H9 (cell line): ENCODE data around the gene ATP6V0A1. TPM values are rescaled to one million over a fixed set of nuclear protein-coding genes. Genes with fewer than 3 reads are reported as not detected.

Experiments used
- DNase-seq: peaks from one replicate; pipeline ENCODE4 v3.0.0-alpha.2; 2017
- H2AFZ ChIP-seq: one replicate; pipeline ENCODE4 v1.6.1; 2013; ENCODE audit warnings: mild to moderate bottlenecking, low read length, control low read depth, moderate library complexity
- H2AK5ac ChIP-seq: 2 replicates; pipeline ENCODE4 v1.6.1; 2013; ENCODE audit warnings: low read length, control low read depth, mixed read lengths; ENCODE audit not compliant: insufficient read length
- H2BK120ac ChIP-seq: one replicate; pipeline ENCODE4 v1.6.1; 2013; ENCODE audit warnings: low read depth, mild to moderate bottlenecking, low read length, control low read depth, inconsistent platforms; ENCODE audit not compliant: poor library complexity, severe bottlenecking
- H2BK12ac ChIP-seq: 2 replicates; pipeline ENCODE4 v1.6.1; 2013; ENCODE audit warnings: low read length, control low read depth, mixed read lengths, low read depth; ENCODE audit not compliant: insufficient read length
- H2BK15ac ChIP-seq: 2 replicates; pipeline ENCODE4 v1.6.1; 2013; ENCODE audit warnings: low read depth, low read length, control low read depth
- H2BK20ac ChIP-seq: one replicate; pipeline ENCODE4 v1.6.1; 2013; ENCODE audit warnings: low read depth, mild to moderate bottlenecking, low read length, control low read depth, inconsistent platforms; ENCODE audit not compliant: poor library complexity, severe bottlenecking
- H2BK5ac ChIP-seq: 2 replicates; pipeline ENCODE4 v1.6.1; 2013; ENCODE audit warnings: low read length, control low read depth, mixed read lengths; ENCODE audit not compliant: insufficient read length
- H3K14ac ChIP-seq: 2 replicates; pipeline ENCODE4 v1.6.1; 2013; ENCODE audit warnings: low read length, control low read depth; ENCODE audit not compliant: insufficient read depth
- H3K18ac ChIP-seq: 2 replicates; pipeline ENCODE4 v1.6.1; 2013; ENCODE audit warnings: low read depth, mild to moderate bottlenecking, mixed read lengths, low read length, control low read depth; ENCODE audit not compliant: insufficient read length
- H3K23ac ChIP-seq: 2 replicates; pipeline ENCODE4 v1.6.1; 2013; ENCODE audit warnings: low read length, control low read depth, mixed read lengths, low read depth; ENCODE audit not compliant: insufficient read length
- H3K23me2 ChIP-seq: 2 replicates; pipeline ENCODE4 v1.6.1; 2013; ENCODE audit warnings: low read depth, mild to moderate bottlenecking, mixed read lengths, low read length, control low read depth; ENCODE audit not compliant: insufficient read length, poor library complexity, severe bottlenecking
- H3K27ac ChIP-seq: 2 replicates; pipeline ENCODE4 v1.5.1; 2013; ENCODE audit warnings: low read length, control low read depth, mixed read lengths, low read depth; ENCODE audit not compliant: insufficient read length
- H3K27me3 ChIP-seq: 2 replicates; pipeline ENCODE4 v1.6.1; 2013; ENCODE audit warnings: low read length, control low read depth, inconsistent platforms; ENCODE audit not compliant: insufficient read depth
- H3K4ac ChIP-seq: 2 replicates; pipeline ENCODE4 v1.6.1; 2013; ENCODE audit warnings: low read depth, mild to moderate bottlenecking, control low read depth, inconsistent platforms, low read length, moderate library complexity
- H3K4me1 ChIP-seq: 2 replicates; pipeline ENCODE4 v1.6.1; 2013; ENCODE audit warnings: low read length, control low read depth, inconsistent platforms; ENCODE audit not compliant: insufficient read depth
- H3K4me2 ChIP-seq: 2 replicates; pipeline ENCODE4 v1.6.1; 2013; ENCODE audit warnings: low read length, control low read depth, mixed read lengths; ENCODE audit not compliant: insufficient read length, insufficient read depth
- H3K56ac ChIP-seq: 2 replicates; pipeline ENCODE4 v1.6.1; 2013; ENCODE audit warnings: low read depth, mild to moderate bottlenecking, mixed read lengths, low read length, control low read depth; ENCODE audit not compliant: insufficient read length
- H3K79me1 ChIP-seq: 2 replicates; pipeline ENCODE4 v1.6.1; 2013; ENCODE audit warnings: low read depth, mild to moderate bottlenecking, moderate library complexity, low read length, control low read depth, inconsistent platforms; ENCODE audit not compliant: insufficient read depth, poor library complexity, severe bottlenecking
- H3K79me2 ChIP-seq: 2 replicates; pipeline ENCODE4 v1.6.1; 2013; ENCODE audit warnings: low read length, control low read depth, inconsistent platforms; ENCODE audit not compliant: insufficient read depth
- H3K9ac ChIP-seq: 2 replicates; pipeline ENCODE4 v1.6.1; 2013; ENCODE audit warnings: low read length, control low read depth, mixed read lengths; ENCODE audit not compliant: insufficient read length; ENCODE audit errors: extremely low read depth
- H3K9me3 ChIP-seq: one replicate; pipeline ENCODE4 v1.6.1; 2013; ENCODE audit warnings: low read depth, low read length, inconsistent platforms; ENCODE audit not compliant: control insufficient read depth
- H3T11ph ChIP-seq: one replicate; pipeline ENCODE4 v1.6.1; 2013; ENCODE audit warnings: mild to moderate bottlenecking, low read length, control low read depth, inconsistent platforms
- H4K20me1 ChIP-seq: one replicate; pipeline ENCODE4 v1.6.1; 2013; ENCODE audit not compliant: control insufficient read depth, insufficient read length, insufficient read depth
- H4K5ac ChIP-seq: 2 replicates; pipeline ENCODE4 v1.6.1; 2013; ENCODE audit warnings: low read depth, mild to moderate bottlenecking, mixed read lengths, low read length, control low read depth; ENCODE audit not compliant: insufficient read length
- H4K8ac ChIP-seq: replicated peaks from 2 replicates; pipeline ENCODE4 v1.6.1; 2013; ENCODE audit warnings: low read length, control low read depth, mixed read lengths, low read depth; ENCODE audit not compliant: insufficient read length
- H4K91ac ChIP-seq: 2 replicates; pipeline ENCODE4 v1.6.1; 2013; ENCODE audit warnings: low read depth, mild to moderate bottlenecking, moderate library complexity, mixed read lengths, low read length, control low read depth; ENCODE audit not compliant: insufficient read length
- H3K27ac Mint-ChIP-seq, 3 experiments: 2 replicates in 2 of 3; 3 replicates in 1 of 3; pipeline ENCODE4 v1.8.0; 2020 to 2021; ENCODE audit warnings: mixed read lengths in 3 of 3, mild to moderate bottlenecking in 1 of 3, moderate library complexity in 1 of 3
- H3K27me3 Mint-ChIP-seq: 2 replicates; pipeline ENCODE4 v1.8.0; 2021; ENCODE audit warnings: low read depth, mild to moderate bottlenecking, moderate library complexity, mixed read lengths
- H3K36me3 Mint-ChIP-seq, 3 experiments: 2 replicates in 2 of 3; 3 replicates in 1 of 3; pipeline ENCODE4 v1.8.0; 2020 to 2021; ENCODE audit warnings: low read depth in 3 of 3, mixed read lengths in 3 of 3; ENCODE audit not compliant: insufficient read depth in 1 of 3
- H3K4me1 Mint-ChIP-seq, 2 experiments: 2 replicates each; pipeline ENCODE4 v1.8.0; 2020; ENCODE audit warnings: mixed read lengths in 2 of 2
- H3K4me3 Mint-ChIP-seq, 2 experiments: 2 replicates in 1 of 2; 3 replicates in 1 of 2; pipeline ENCODE4 v1.8.0; 2020 to 2021; ENCODE audit warnings: mild to moderate bottlenecking in 2 of 2, mixed read lengths in 2 of 2, moderate library complexity in 1 of 2
- H3K9me3 Mint-ChIP-seq, 2 experiments: 2 replicates in 1 of 2; 3 replicates in 1 of 2; pipeline ENCODE4 v1.8.0; 2020; ENCODE audit warnings: mild to moderate bottlenecking in 2 of 2, mixed read lengths in 2 of 2, moderate library complexity in 1 of 2
- CTCF ChIP-seq: fragments of 200-600 bp; sonication (generic); conservative IDR thresholded peaks from 3 replicates; pipeline ENCODE4 v1.8.0; 2021; ENCODE audit warnings: antibody characterized with exemption, mild to moderate bottlenecking
- WGBS: extraction: QIAGEN DNeasy Blood & Tissue Kit; methylation state at CpG from one replicate; pipeline ENCODE4 v1.1.7; 2013; ENCODE audit warnings: missing lambda C conversion rate, low lambda C conversion rate, mixed read lengths; ENCODE audit not compliant: insufficient read length; ENCODE audit errors: extremely low coverage; 5-methylcytosine and 5-hydroxymethylcytosine counted together
- total RNA-seq: library from RNA; stranded (reverse); gene quantifications from 2 replicates; pipeline ENCODE4 v1.2.1, GENCODE V29; 2021

The ATP6V0A1 gene
- total RNA-seq, 1 experiment from 2014 or later: 54.1 TPM

DNA sequence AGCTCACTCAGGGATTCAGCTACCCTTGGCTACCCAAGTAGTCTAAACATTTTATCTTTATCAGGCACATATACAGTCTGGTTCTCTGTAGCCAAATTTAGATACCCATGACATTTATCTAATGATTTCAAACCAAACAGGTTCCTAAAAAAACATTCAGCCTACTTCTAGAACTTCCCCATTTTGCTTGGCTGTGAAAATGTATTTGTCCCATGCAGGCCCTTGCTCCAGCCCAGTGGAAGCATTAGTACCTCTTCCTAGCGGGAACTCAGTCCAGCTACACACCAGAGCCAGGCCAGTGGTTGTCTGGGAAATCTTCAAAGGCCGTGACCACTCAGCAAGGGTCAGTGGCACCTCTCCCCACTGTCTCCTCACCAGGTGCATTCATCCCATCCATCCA is 51.2 kb downstream of the ATP6V0A1 start:
- no peak overlapping the region for H4K8ac ChIP-seq
- H3K9me3 Mint-ChIP-seq: no peaks in the 10 kb centered on the region

More for the DNA sequence above, 51.2 kb downstream of the ATP6V0A1 start:
- WGBS: no CpG with 5 or more reads among the region's 2 CpGs
- Histone ChIP-seq H3K4me2 (no peak overlapping the region), H2AK5ac (no peak overlapping the region), H3K14ac (no peak overlapping the region), H3K27me3 (no peaks in the 10 kb centered on the region), H2BK120ac (no peak overlapping the region), H2BK5ac (no peak overlapping the region), H3K18ac (no peak overlapping the region), H4K20me1 (no peaks in the 10 kb centered on the region), H2BK20ac (no peak overlapping the region), H3K56ac (no peak overlapping the region), H3K79me2 (no peaks in the 10 kb centered on the region), H3K9ac (no peak overlapping the region), H3K4me1 (no peaks in the 10 kb centered on the region), H2AFZ (no peak overlapping the region), H4K5ac (no peak overlapping the region), H3K27ac (no peak overlapping the region), H3K79me1 (no peaks in the 10 kb centered on the region), H4K91ac (no peak overlapping the region), H3K23me2 (no peaks in the 10 kb centered on the region), H3K4ac (no peak overlapping the region), H3K23ac (no peak overlapping the region), H3K9me3 (no peaks in the 10 kb centered on the region), H3T11ph (no peak overlapping the region), H2BK15ac (no peak overlapping the region), H2BK12ac (no peak overlapping the region)
- Mint-ChIP-seq H3K4me3 (no peak overlapping the region), H3K36me3 (peaks cover 0 to 48% (median 34%) of the 10 kb centered on the region in 3 experiments; a peak in 5 of 7 replicates), H3K4me1 (no peaks in the 10 kb centered on the region), H3K27ac (no peak overlapping the region), H3K27me3 (no peaks in the 10 kb centered on the region)
- no peak for DNase-seq
- TF ChIP-seq CTCF: no peak
